ENCODE measurements around the gene ARMC12. TPM values are rescaled to one million over a fixed set of nuclear protein-coding genes. Genes with fewer than 3 reads are reported as not detected.

The ARMC12 gene
- total RNA-seq, 4 donors from 2014 or later, result 0.51 to 1.7 (median 1.0) TPM

DNA sequence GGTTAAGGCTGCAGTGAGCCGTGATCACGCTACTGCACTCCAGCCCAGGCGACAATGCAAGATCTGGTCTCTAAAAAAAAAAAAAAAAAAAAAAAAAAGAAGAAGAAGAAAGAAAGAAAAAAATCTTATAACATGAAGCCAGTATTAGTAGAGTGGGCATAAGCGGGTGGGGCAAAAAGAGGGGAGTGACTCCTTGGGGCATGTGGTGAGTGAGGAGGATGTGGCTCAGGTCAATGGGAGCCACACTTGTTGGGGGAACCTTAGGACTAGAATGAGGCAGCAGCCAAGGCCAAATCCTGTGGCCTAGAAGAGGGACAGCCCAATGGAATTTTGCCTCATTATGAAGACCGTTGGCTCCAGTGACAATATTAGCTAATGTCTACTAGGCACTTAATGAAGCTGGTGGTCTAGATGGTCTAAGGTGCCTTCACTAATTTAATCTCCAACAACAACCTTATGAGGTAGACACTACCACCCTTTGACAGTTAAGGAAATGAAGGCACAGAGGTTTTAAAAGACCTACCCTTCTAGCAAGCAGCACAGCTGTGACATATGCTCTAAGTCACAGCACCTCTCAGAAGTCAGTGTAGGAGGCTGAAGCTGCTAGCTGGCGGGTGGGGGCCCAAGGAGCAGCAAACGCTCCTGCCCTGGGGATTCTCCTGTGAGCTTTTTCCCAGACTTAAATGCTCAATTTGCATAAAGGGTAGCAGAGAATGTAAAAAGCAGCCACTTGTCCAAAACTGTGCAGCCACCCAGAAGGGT lies 23.6 kb upstream of the ARMC12 start:
- no peak for TF ChIP-seq CTCF (IDR thresholded peaks at IDR 0.05; ENCODE audit: low read depth)

DNA sequence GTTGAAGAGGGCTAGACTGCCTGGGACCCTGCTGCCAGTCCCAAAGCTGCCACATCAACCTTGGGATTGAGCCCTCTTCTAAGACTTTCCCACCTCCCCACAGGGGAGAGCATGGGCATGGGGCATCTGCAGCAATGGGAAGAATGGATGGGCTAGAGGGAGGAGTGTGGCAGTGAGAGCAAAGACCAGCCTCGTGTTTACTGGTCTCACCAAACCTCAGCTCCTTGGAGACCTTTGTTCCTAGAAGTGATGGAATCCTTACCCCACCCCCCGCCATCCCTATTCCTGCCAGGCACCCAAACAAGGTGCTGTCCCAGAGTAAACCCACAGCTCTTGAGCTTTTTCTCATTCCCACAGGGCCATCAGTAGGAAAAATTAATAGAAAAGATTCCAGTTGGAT lies 20.0 kb upstream of the ARMC12 start:
- TF ChIP-seq CTCF (IDR thresholded peaks at IDR 0.05; ENCODE audit: low read depth), result no peak

- TF ChIP-seq CTCF (IDR thresholded peaks at IDR 0.05; ENCODE audit: low read depth), result no peak
Measured at GRCh38 chr6:35717449-35718374, 19.1 kb upstream of the ARMC12 start.

DNA sequence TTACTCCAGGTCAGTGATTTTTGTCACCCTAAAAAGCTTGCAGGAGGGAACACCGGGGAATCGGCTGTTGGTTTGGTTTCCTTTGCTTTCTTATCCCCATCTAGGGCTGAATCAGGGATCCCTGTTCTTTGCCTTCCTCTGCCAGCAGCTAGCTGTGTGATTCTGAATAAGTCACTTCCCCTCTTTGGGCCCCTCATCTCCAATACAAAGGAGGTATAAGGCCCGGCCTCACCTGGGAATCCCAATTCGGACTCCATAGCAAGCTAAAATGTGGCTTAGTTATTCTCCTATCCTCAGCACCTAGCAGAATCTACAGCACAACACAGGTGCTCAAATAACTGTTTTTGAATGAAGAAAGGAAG lies 18.5 kb upstream of the ARMC12 start:
- no peak for TF ChIP-seq CTCF (IDR thresholded peaks at IDR 0.05; ENCODE audit: low read depth)

DNA sequence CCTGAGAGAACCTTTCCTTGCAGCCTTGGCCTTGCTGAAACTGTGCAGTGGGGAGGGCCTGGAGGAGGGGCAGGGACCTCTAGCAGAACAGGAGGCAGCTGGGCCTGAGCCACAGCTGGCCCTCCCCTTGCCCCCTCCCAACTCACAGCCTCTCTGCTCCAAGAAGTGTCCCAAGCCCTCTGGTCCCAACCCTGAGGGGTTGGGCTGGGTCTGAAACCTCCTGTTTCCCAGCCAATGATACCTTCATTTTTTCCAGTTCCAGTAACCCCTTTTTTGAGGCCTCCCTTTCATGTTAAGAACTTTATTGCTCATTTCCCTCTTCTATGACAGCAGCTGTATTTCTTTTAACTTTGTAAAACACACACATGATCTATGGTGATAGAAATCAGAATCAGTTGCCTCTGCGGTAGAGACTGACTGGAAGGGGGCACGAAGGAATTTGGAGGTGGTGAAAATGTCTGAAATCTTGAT lies 17.9 kb upstream of the ARMC12 start:
- TF ChIP-seq CTCF (IDR thresholded peaks at IDR 0.05; ENCODE audit: low read depth), result no peak

GRCh38 chr6:35719404-35719829 lies 17.4 kb upstream of the ARMC12 start:
- TF ChIP-seq CTCF (IDR thresholded peaks at IDR 0.05; ENCODE audit: low read depth), result no peak

All from subcutaneous adipose tissue (tissue), 4 donors.